ENCODE measurements around the gene MFNG.

- TF ChIP-seq GATA2 (IDR thresholded peaks at IDR 0.05; ENCODE audit: low read depth, low read length), result no peak
- no peak for TF ChIP-seq GATA3 (IDR thresholded peaks at IDR 0.05; ENCODE audit: low read depth, low read length)
Observed at GRCh38 chr22:37496651-37497050, 10.5 kb upstream of the MFNG start.
